RWPE1 (cell line): ENCODE results near the gene SF3A1.
A peak's percentile ranks its signal among the peaks of the same experiment; 100 is the strongest.

Source experiments
- CTCF ChIA-PET: fragments of 350-600 bp; sonication (Branson Sonifier 250); formaldehyde crosslinking; extraction: SDS; loops from one replicate; lab custom pipeline; 2021; lab: Yijun Ruan, JAX
- POLR2A ChIA-PET: fragments of 400-600 bp; formaldehyde crosslinking; extraction: SDS; loops from one replicate; lab custom pipeline; 2020; ENCODE audit warnings: antibody characterized with exemption; ENCODE audit not compliant: low non-redundant PET; lab: Yijun Ruan, JAX
- DNase-seq: peaks from one replicate; pipeline ENCODE4 v3.0.0; 2012; ENCODE audit warnings: low spot score
- H3K27ac ChIP-seq: fragments of 450-650 bp; 2 replicates; pipeline ENCODE4 v1.5.1; 2017
- CTCF ChIP-seq: fragments of 450-650 bp; conservative IDR thresholded peaks from 2 replicates; pipeline ENCODE4 v1.5.1; 2017; ENCODE audit warnings: low read depth, mild to moderate bottlenecking

SF3A1 gene

GRCh38 chr22:30365891-30366290, 9.2 kb upstream of the SF3A1 start:
- TF ChIP-seq CTCF, result no peak
- CTCF ChIA-PET, result interaction anchor here (0.6 kb wide), 1 partner anchor 85 kb away, joined by 3 read pairs; no protein-coding TSS in a partner anchor
- H3K27ac ChIP-seq, result no peak overlapping the region
- DNase-seq, result no peak
- POLR2A ChIA-PET, result no interaction called here

GRCh38 chr22:30362651-30363281, 6.1 kb upstream of the SF3A1 start:
- H3K27ac ChIP-seq, result no peak overlapping the region
- no peak for TF ChIP-seq CTCF
- POLR2A ChIA-PET, result no interaction called here
- CTCF ChIA-PET, result no interaction called here
- DNase-seq, result no peak

GRCh38 chr22:30361916-30362650, 5.4 kb upstream of the SF3A1 start:
- H3K27ac ChIP-seq, result no peak overlapping the region
- ChIA-PET CTCF (no interaction called here), POLR2A (no interaction called here)
- no peak for TF ChIP-seq CTCF
- DNase-seq, result no peak

- no peak for TF ChIP-seq CTCF
- no peak for DNase-seq
- H3K27ac ChIP-seq, result no peak overlapping the region
- CTCF ChIA-PET, result interaction anchor here (1.4 kb wide), 1 partner anchor 16 kb away, joined by 3 read pairs; no protein-coding TSS in a partner anchor
- POLR2A ChIA-PET, result no interaction called here
These were observed 1.8 kb upstream of the SF3A1 start for GRCh38 chr22:30358541-30358940.

GRCh38 chr22:30357650-30358215, 1.0 kb upstream of the SF3A1 start:
- H3K27ac ChIP-seq, result peak overlapping the region; percentile 87; the same call in 1 of the 2 replicates
- ChIA-PET CTCF (interaction anchor here (1.4 kb wide), 1 partner anchor 17 kb away, joined by 3 read pairs; no protein-coding TSS in a partner anchor), POLR2A (no interaction called here)

More at GRCh38 chr22:30357650-30358215, 1.0 kb upstream of the SF3A1 start:
- DNase-seq, result no peak
- no peak for TF ChIP-seq CTCF
